Caco-2 (cell line): ENCODE data around the gene CAMK2G. TPM values are rescaled to one million over a fixed set of nuclear protein-coding genes. Genes with fewer than 3 reads are reported as not detected.

Experiments used
- BruUV-seq: library from RNA; stranded (reverse); fragments of 400-500 nt; replicated peaks from 2 replicates; lab custom pipeline; 2021; lab: Mats Ljungman, UMichigan
- CTCF ChIA-PET: fragments of 300-600 bp; sonication (Branson Sonifier 250); formaldehyde crosslinking; loops from one replicate; lab custom pipeline; 2022; ENCODE audit warnings: antibody characterized with exemption; lab: Charles Lee
- POLR2A ChIA-PET: fragments of 300-600 bp; sonication (Branson Sonifier 250); formaldehyde crosslinking; loops from one replicate; lab custom pipeline; 2022; ENCODE audit warnings: antibody characterized with exemption; lab: Charles Lee
- DNase-seq, 2 experiments: peaks; one replicate each; pipeline versions ENCODE4 v3.0.0 to v3.0.0-alpha.2; 2020 to 2022
- H3K27me3 ChIP-seq: replicated peaks from 2 replicates; pipeline ENCODE4 v1.6.0; 2011; ENCODE audit warnings: low read length; ENCODE audit not compliant: control insufficient read depth, insufficient read depth
- H3K36me3 ChIP-seq: 2 replicates; pipeline ENCODE4 v1.5.1; 2011; ENCODE audit warnings: low read length; ENCODE audit not compliant: control insufficient read depth, insufficient read depth
- H3K4me1 ChIP-seq: fragments of 250-450 bp; sonication (Bioruptor Pico); 2 replicates; pipeline ENCODE4 v1.5.1; 2020; ENCODE audit warnings: mild to moderate bottlenecking
- H3K4me3 ChIP-seq: 2 replicates; pipeline ENCODE4 v1.5.1; 2011; ENCODE audit warnings: low read depth, mild to moderate bottlenecking, control low read depth, low read length
- H3K9me3 ChIP-seq: fragments of 250-450 bp; sonication (Bioruptor Pico); 2 replicates; pipeline ENCODE4 v1.5.1; 2020; ENCODE audit warnings: mild to moderate bottlenecking, moderate library complexity
- H3K27ac Mint-ChIP-seq: one replicate; pipeline ENCODE4 v1.8.0; 2022; ENCODE audit warnings: mixed read lengths; ENCODE audit not compliant: unreplicated experiment
- H3K27me3 Mint-ChIP-seq: one replicate; pipeline ENCODE4 v1.8.0; 2022; ENCODE audit warnings: mixed read lengths; ENCODE audit not compliant: insufficient read depth, unreplicated experiment
- H3K36me3 Mint-ChIP-seq: one replicate; pipeline ENCODE4 v1.8.0; 2022; ENCODE audit warnings: mild to moderate bottlenecking, mixed read lengths; ENCODE audit not compliant: insufficient read depth, unreplicated experiment
- H3K4me1 Mint-ChIP-seq: one replicate; pipeline ENCODE4 v1.8.0; 2022; ENCODE audit warnings: low read depth, mixed read lengths; ENCODE audit not compliant: unreplicated experiment
- H3K4me3 Mint-ChIP-seq: one replicate; pipeline ENCODE4 v1.8.0; 2022; ENCODE audit warnings: mild to moderate bottlenecking, moderate library complexity, mixed read lengths; ENCODE audit not compliant: unreplicated experiment
- H3K9me3 Mint-ChIP-seq: one replicate; pipeline ENCODE4 v1.8.0; 2022; ENCODE audit warnings: mixed read lengths; ENCODE audit not compliant: unreplicated experiment
- CTCF ChIP-seq, 2 experiments: fragments of 200-600 bp in 1 of 2; IDR thresholded peaks; 1 replicate in 1 of 2; 2 replicates in 1 of 2; pipeline versions ENCODE4 v1.5.1 to v1.8.0; 2011 to 2022; ENCODE audit warnings: antibody characterized with exemption in 1 of 2, control low read depth in 1 of 2, inconsistent platforms in 1 of 2, low read depth in 1 of 2, low read length in 1 of 2, mild to moderate bottlenecking in 1 of 2, moderate library complexity in 1 of 2; ENCODE audit not compliant: insufficient read depth in 1 of 2, severe bottlenecking in 1 of 2, unreplicated experiment in 1 of 2
- intact Hi-C: fragments of 100-400 bp; cut with micrococcal nuclease; formaldehyde crosslinking; loops from one replicate; pipeline ENCODE4 v1.10.0; 2022; ENCODE audit not compliant: unreplicated experiment
- total RNA-seq: library from RNA; stranded (reverse); gene quantifications from 2 replicates; pipeline ENCODE4 v1.2.3, GENCODE V29; 2022

The CAMK2G gene
- total RNA-seq, 1 experiment from 2014 or later, result 78.8 TPM

- DNase-seq, result no peak
- ChIA-PET POLR2A (no interaction called here), CTCF (no interaction called here)
- Mint-ChIP-seq H3K27ac (peak overlapping the region; percentile 20), H3K9me3 (no peaks in the 10 kb centered on the region), H3K4me3 (no peak overlapping the region), H3K36me3 (peaks cover 62% of the 10 kb centered on the region), H3K27me3 (no peaks in the 10 kb centered on the region), H3K4me1 (no peaks in the 10 kb centered on the region)
- no peak for TF ChIP-seq CTCF (IDR thresholded peaks at IDR 0.05; ENCODE audit: insufficient read depth in 1 of 2, low read depth in 1 of 2, low read length in 1 of 2, severe bottlenecking in 1 of 2, unreplicated experiment in 1 of 2)
- intact Hi-C loops, result no loop called here
- no peaks in the 10 kb centered on the region for H3K4me1 ChIP-seq
- H3K36me3 ChIP-seq, result peaks cover 12% of the 10 kb centered on the region
- no peak overlapping the region for H3K4me3 ChIP-seq
- H3K27me3 ChIP-seq, result no peaks in the 10 kb centered on the region
- no peaks in the 10 kb centered on the region for H3K9me3 ChIP-seq
- no TSS peak for BruUV-seq
Observed at GRCh38 chr10:73827346-73828089, 46.8 kb downstream of the CAMK2G start.

GRCh38 chr10:73824146-73824725, 50.1 kb downstream of the CAMK2G start:
- Histone ChIP-seq H3K4me1 (no peaks in the 10 kb centered on the region), H3K4me3 (no peak overlapping the region), H3K36me3 (peaks cover 14% of the 10 kb centered on the region), H3K27me3 (no peaks in the 10 kb centered on the region), H3K9me3 (no peaks in the 10 kb centered on the region)
- Mint-ChIP-seq H3K9me3 (no peaks in the 10 kb centered on the region), H3K4me3 (no peak overlapping the region), H3K36me3 (peaks cover 74% of the 10 kb centered on the region), H3K4me1 (no peaks in the 10 kb centered on the region), H3K27ac (no peak overlapping the region), H3K27me3 (no peaks in the 10 kb centered on the region)
- no TSS peak for BruUV-seq
- no peak for DNase-seq
- intact Hi-C loops, result no loop called here
- TF ChIP-seq CTCF (IDR thresholded peaks at IDR 0.05; ENCODE audit: insufficient read depth in 1 of 2, low read depth in 1 of 2, low read length in 1 of 2, severe bottlenecking in 1 of 2, unreplicated experiment in 1 of 2), result no peak
- ChIA-PET CTCF (no interaction called here), POLR2A (no interaction called here)

GRCh38 chr10:73823391-73823790, 51.0 kb downstream of the CAMK2G start:
- Histone ChIP-seq H3K9me3 (no peaks in the 10 kb centered on the region), H3K4me3 (no peak overlapping the region), H3K36me3 (peaks cover 14% of the 10 kb centered on the region), H3K27me3 (no peaks in the 10 kb centered on the region), H3K4me1 (no peaks in the 10 kb centered on the region)
- ChIA-PET CTCF (no interaction called here), POLR2A (no interaction called here)
- intact Hi-C loops, result no loop called here
- no peaks in the 10 kb centered on the region for H3K27me3 Mint-ChIP-seq
- no TSS peak for BruUV-seq
- H3K4me1 Mint-ChIP-seq, result no peaks in the 10 kb centered on the region
- no peak for TF ChIP-seq CTCF (IDR thresholded peaks at IDR 0.05; ENCODE audit: insufficient read depth in 1 of 2, low read depth in 1 of 2, low read length in 1 of 2, severe bottlenecking in 1 of 2, unreplicated experiment in 1 of 2)
- H3K36me3 Mint-ChIP-seq, result peaks cover 82% of the 10 kb centered on the region
- H3K27ac Mint-ChIP-seq, result no peak overlapping the region
- no peak overlapping the region for H3K4me3 Mint-ChIP-seq
- peak in 1 of 2 experiments; percentile 23 for DNase-seq
- no peaks in the 10 kb centered on the region for H3K9me3 Mint-ChIP-seq
